ENCODE results near the gene ALCAM.

Gene ALCAM

GRCh38 chr3:105327662-105328337, 38.9 kb upstream of the ALCAM start:
- Mint-ChIP-seq H3K9me3 (peaks cover 30% of the 10 kb centered on the region), H3K27ac (no peak overlapping the region), H3K4me1 (no peaks in the 10 kb centered on the region), H3K27me3 (ENCODE audit: low read depth) (no peaks in the 10 kb centered on the region), H3K4me3 (no peak overlapping the region), H3K36me3 (ENCODE audit: low read depth) (no peaks in the 10 kb centered on the region)
- TF ChIP-seq, protein P1, sequence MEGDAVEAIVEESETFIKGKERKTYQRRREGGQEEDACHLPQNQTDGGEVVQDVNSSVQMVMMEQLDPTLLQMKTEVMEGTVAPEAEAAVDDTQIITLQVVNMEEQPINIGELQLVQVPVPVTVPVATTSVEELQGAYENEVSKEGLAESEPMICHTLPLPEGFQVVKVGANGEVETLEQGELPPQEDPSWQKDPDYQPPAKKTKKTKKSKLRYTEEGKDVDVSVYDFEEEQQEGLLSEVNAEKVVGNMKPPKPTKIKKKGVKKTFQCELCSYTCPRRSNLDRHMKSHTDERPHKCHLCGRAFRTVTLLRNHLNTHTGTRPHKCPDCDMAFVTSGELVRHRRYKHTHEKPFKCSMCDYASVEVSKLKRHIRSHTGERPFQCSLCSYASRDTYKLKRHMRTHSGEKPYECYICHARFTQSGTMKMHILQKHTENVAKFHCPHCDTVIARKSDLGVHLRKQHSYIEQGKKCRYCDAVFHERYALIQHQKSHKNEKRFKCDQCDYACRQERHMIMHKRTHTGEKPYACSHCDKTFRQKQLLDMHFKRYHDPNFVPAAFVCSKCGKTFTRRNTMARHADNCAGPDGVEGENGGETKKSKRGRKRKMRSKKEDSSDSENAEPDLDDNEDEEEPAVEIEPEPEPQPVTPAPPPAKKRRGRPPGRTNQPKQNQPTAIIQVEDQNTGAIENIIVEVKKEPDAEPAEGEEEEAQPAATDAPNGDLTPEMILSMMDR (IDR thresholded peaks at IDR 0.05; ENCODE audit: unreplicated experiment in 3 of 3): no peak

DNA sequence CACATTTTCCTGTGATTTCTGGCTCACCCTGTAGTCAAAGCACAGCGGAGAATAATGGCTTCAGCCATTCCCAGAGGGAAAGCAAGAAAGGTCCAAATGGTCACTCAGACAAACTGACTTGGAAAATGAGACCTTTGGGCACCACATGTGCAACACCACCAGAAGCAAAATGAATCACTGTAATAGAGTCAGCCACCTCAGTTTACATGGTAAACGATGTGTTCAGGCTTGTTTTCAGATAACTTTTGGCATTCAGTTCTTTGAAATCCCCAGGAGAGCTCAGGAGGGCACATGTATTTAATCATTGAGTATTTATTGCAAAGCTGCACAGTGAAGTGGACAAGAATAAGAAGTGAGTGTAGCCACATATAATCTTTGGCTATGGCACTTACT, 38.4 kb upstream of the ALCAM start:
- Mint-ChIP-seq H3K9me3 (peaks cover 35% of the 10 kb centered on the region), H3K27ac (no peak overlapping the region), H3K4me3 (no peak overlapping the region), H3K27me3 (ENCODE audit: low read depth) (no peaks in the 10 kb centered on the region), H3K36me3 (ENCODE audit: low read depth) (no peaks in the 10 kb centered on the region), H3K4me1 (no peaks in the 10 kb centered on the region)
- TF ChIP-seq, protein P1 (IDR thresholded peaks at IDR 0.05; ENCODE audit: unreplicated experiment in 3 of 3): no peak

- Mint-ChIP-seq H3K36me3 (ENCODE audit: low read depth) (no peaks in the 10 kb centered on the region), H3K4me3 (no peak overlapping the region), H3K27ac (no peak overlapping the region), H3K4me1 (no peaks in the 10 kb centered on the region), H3K27me3 (ENCODE audit: low read depth) (no peaks in the 10 kb centered on the region), H3K9me3 (peaks cover 21% of the 10 kb centered on the region)
- TF ChIP-seq, protein P1 (IDR thresholded peaks at IDR 0.05; ENCODE audit: unreplicated experiment in 3 of 3): no peak
These were observed 33.7 kb upstream of the ALCAM start for GRCh38 chr3:105332961-105333360.

- H3K9me3 Mint-ChIP-seq: peaks cover 18% of the 10 kb centered on the region
- no peak overlapping the region for H3K27ac Mint-ChIP-seq
- no peaks in the 10 kb centered on the region for H3K4me1 Mint-ChIP-seq
- no peak overlapping the region for H3K4me3 Mint-ChIP-seq
- no peaks in the 10 kb centered on the region for H3K36me3 Mint-ChIP-seq (ENCODE audit: low read depth)
- no peaks in the 10 kb centered on the region for H3K27me3 Mint-ChIP-seq (ENCODE audit: low read depth)
- TF ChIP-seq, protein P1 (IDR thresholded peaks at IDR 0.05; ENCODE audit: unreplicated experiment in 3 of 3): no peak
These were observed 32.4 kb upstream of the ALCAM start for GRCh38 chr3:105334138-105334882.

- no peak overlapping the region for H3K27ac Mint-ChIP-seq
- no peaks in the 10 kb centered on the region for H3K36me3 Mint-ChIP-seq (ENCODE audit: low read depth)
These were observed 26.8 kb upstream of the ALCAM start for GRCh38 chr3:105339946-105340345.

More at GRCh38 chr3:105339946-105340345, 26.8 kb upstream of the ALCAM start:
- Mint-ChIP-seq H3K9me3 (no peaks in the 10 kb centered on the region), H3K4me3 (no peak overlapping the region), H3K27me3 (ENCODE audit: low read depth) (no peaks in the 10 kb centered on the region), H3K4me1 (no peaks in the 10 kb centered on the region)
- TF ChIP-seq, protein P1 (IDR thresholded peaks at IDR 0.05; ENCODE audit: unreplicated experiment in 3 of 3): no peak
